Right renal cortex interstitium (tissue), 3 donors: Measurements from ENCODE around the gene FYTTD1. TPM values are rescaled to one million over a fixed set of nuclear protein-coding genes. Genes with fewer than 3 reads are reported as not detected.

Source experiments
- DNase-seq, 3 donors: peaks; one replicate each; pipeline ENCODE4 v3.0.0-alpha.2; 2013; ENCODE audit warnings: low read depth in 3 of 3, low spot score in 2 of 3
- polyA plus RNA-seq, 3 donors: library from polyadenylated mRNA; unstranded; fragments of 120-200 nt; gene quantifications; one replicate each; pipeline ENCODE4 v1.2.1, GENCODE V29; 2013; ENCODE audit not compliant: insufficient read length in 3 of 3

The FYTTD1 gene
- polyA plus RNA-seq, 3 donors = 99.4 to 111 (median 108) TPM

DNA sequence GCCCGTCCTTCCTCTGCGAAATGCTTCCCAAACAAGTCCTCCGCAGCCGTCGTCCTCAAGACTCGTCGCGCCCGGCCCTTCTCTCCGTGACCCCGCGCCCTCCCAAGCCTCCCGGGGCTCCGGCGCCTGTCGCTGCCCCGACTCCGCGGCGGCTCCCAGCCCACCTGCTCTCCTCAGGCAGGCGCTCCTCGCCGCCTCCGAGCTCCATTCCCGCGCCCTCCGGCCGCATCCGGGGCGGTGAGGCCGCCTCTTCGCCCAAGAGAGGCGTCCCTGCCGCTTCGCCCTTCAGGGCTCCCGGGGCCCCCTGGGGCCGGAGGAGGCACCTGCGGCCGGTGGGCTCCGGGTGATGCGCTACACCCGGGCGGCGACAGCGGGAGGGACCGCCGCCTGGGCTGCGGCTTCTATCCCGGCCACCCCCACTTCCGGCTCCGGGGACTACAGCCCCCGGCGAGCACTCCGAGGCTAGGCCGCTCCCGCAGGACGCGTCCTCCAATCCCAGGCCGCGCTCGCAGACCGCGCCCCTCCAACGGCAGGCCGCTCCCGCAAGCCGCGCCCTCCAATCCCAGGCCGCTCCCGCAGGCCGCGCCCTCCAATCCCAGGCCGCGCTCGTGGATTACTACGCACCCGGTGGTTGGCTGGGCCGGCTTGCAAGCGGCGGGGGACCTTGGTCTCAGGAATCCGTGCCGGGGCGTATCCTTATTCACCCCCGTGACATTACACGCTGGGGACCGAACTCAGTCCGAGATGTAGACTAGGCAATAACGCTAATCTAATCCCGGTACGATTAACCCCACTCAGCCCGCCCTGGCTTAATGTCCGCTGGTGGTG, 13.0 kb upstream of the FYTTD1 start, which contains the start of gene RUBCN:
Gene RUBCN (minus strand): TSS at position 414 of the 828 bp plus-strand sequence. CDS start 185 bp downstream, at position 229.
- peak in 2 of 3 donors; percentile 67 to 86 for DNase-seq

DNA sequence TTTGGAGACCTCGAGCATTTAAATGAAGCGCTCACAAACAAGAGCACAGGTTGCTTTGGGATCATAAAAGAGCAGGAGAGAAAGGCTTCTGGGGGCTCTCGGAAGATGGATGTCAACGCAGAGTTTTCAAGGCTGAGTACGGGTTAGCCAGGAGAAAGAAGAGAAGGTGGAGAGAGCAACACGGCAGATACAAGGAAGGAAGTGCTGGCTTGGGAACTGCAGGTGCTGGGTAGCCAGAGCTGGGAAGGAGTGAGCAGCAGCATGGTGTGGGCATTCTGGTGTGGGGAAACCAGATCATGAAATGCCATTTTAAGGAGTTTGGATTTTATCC, 12.4 kb upstream of the FYTTD1 start:
- DNase-seq = peak in 1 of 3 donors; percentile 47

DNA sequence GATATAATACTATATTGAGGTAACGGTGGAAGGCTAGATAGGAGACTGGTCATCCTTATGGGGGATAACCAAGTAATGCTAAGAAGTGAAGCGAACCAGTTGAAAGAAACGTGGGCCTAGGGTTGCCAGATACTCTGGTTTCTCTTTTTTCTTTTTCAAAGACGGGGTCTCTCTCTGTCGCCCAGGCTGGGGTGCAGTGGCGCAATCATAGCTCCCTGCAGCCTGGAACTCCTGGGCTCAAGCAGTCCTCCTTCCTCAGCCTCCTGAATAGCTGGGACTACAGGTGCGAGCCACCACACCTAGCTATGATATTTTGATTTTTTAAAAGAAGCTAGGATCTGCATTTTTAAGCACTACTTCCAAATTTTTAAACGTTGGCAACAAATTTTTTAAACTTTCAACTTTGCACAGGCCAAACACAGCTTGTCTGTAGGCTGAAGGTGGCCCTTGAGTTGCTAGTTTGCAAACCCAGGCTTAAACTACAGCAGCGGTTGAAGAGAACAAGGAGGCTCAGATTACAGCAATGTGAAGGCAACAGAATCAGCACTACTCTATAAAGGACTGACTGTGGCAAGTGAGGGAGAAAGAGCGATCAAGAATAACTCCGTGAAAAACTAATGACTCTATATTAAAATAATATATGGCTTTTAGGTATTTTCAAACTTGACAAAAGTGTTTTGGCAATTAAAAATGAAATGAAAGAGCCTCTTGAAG, 11.8 kb upstream of the FYTTD1 start:
- no peak for DNase-seq

DNA sequence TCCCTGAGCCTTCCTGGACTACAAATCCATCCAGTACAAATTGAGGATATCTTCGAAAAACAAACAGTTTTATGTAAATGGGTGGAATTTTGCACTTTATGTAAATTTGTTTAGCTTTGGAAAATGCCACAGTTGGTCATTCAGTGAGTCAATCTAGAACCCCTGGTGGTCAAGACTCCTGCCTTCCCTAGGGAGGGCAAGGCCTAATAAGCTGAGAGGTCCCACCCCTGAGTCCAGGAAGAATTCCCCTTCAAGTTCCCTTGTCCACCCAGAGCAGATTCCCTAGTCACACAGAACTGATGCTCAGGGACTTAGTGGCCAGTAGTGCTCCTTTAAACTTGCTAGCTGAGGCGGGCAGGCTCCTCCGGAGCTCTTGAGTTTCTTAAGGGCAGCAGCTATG, 6.9 kb upstream of the FYTTD1 start:
- DNase-seq = no peak

DNA sequence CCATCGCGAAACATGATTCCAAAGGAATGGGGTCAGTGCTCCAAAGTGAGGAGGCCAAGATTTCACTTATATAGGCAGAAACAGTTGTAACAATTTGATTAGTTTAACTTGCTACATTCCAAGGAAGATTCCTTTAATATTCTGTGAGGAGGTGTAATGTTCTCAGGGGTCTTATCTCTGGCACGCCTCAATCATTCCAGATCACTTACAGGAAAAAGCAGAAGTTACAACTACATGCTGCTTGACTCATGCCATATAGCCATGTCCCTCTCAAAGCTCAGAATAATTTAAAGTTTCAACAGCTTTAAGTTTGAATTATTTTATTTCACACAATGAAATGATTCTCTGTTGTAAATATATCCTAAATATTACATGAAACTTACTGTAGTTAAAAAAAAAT, 3.5 kb upstream of the FYTTD1 start:
- DNase-seq = no peak

DNA sequence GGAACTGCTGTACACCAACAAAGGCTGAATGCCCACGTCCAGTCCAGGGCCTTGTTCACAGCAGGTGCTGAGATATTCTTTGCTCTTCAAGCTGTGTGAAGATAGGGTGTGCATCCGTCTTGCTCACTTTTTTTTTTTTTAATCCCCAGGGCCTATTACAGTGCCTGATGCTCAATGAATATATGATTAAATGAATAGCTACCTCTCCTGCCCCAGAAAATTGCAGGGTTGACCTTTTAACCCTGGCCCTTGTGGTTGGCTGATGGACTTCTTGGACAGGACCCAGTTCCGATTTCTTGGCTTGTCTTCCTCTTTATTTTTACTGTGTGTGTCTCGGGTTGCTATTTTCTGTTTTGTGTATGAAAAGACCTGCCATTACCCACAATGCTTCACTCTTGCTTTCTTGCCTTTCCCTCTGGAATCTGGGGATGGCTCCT, 2.9 kb upstream of the FYTTD1 start:
- no peak for DNase-seq

DNA sequence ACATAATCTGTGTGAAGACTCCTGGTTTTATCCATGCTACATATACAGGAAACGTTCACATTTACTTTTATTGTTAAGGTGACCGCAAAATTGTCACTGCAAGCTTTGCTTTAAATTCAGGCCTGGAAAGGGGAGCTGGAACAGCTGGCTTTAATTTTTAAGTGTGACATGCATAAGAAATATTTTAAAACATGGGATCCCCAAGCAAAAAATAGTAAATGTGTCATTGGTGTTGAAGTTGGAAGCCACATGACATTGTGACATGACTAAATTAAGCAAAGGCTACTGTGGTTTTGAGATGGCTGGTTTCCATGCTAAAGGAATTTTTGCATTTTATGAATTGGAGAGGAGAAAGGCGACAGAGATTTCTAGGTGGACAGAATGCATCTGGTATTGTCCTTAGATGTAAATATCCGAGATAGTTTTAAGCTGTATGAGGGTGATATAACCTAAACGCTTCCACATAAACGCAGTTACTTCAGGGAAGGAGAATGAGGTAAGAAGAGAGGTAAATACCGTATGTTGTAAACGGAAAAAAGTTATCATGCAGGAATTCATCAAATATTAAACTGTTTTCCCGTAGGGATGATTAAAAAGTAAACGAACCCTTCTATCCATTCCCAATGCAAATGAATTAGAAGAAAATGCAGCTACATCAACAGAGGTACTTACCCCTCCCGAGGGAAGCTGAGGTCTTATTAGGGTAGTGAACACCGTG, 927 bp upstream of the FYTTD1 start:
- DNase-seq = no peak

DNA sequence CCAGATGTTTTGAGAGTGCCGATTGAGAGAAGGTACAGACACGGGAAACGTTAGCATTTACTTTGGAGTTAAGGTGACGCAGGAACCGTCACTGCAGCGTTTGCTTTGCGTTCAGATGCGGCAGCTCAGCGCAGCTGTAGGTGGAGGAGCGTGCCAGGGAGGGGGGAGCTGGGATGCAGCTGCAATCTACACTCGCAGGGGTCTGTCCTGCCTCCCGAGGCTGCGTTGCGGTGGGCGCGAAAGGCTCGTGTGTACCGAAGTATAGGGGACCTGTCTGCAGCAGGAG, 425 bp upstream of the FYTTD1 start:
- DNase-seq = peak in 1 of 3 donors; percentile 50

DNA sequence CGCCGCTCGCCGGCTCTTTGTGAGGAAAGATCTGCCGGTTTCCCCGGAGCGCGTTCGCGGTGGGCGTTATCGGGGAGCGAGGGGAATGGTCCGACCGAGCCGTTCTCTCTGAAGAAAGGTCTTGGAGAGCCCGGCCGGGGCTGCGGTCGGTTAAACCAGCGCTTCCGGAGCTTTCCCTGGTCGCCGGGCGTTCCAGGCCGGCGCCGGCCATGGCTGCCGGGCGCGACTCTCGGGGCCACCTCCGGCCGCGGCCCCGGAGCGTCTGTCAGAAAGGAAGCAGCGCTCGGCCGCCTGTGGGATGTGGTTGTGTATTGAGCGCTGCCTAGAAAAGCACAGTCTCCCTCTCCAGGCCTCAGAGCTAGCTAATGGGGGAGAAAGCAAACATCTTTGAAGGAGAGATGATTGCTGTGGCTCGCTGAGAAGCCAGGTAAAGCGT, 731 bp downstream of the FYTTD1 start:
- DNase-seq = peak; percentile 32 to 54 (median 53)

DNA sequence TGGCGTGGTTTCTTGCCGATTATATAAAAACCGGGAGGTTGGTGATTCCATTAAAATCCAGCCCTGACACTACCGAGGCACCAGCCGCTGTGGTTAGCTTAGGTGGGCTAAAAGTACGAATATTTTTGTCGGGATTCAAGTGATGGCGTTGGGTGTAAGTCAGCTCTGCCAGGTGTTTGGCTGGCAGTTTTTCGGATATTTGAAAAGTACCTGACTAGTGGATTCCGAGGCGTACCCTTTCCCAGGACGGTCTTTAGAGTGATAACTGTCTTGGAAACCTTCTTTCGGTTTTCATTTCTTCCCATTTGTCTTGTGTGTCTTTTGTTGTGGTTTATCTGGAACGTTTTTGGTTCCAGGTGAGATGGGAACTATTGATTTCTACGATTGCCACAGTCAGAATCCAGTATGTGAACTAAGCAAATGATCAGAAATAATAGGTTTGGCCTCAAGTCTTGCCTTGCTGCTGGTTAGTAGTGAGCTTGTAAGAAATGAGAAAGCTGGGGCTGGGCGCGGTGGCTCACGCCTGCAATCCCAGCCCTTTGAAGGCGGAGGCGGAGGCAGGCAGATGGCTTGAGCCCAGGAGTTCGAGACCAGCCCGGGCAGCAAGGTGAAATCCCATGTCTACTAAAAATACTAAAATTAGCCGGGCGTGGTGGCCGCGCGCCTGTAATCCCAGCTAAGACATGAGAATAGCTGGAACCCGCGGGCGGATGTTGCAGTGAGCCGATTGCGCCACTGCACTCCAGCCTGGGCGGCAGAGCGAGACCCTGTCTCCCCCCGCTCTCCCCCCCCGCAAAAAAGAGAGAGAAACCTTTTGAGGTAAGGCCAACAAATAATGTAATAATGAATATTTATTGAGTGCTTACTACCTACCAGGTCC, 1.4 kb downstream of the FYTTD1 start:
- DNase-seq = peak in 2 of 3 donors; percentile 5 to 23

DNA sequence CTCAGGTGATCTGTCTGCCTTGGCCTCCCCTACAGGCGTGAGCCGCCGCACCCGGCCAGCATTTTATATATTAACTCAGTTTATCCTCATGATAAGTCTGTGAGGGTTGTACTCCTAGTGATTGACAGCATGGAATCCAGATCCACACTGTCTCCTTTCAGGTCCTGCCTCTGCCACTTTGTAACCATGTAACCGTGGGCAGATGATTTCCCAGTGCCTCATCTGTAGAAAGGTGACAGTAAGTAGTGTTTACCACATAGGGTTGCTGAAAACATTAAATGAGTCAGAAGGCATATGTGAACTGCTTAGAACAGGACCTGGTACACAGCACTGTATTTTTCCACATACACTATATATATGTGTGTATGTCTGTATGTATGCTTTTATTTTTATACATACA, 2.4 kb downstream of the FYTTD1 start:
- no peak for DNase-seq

DNA sequence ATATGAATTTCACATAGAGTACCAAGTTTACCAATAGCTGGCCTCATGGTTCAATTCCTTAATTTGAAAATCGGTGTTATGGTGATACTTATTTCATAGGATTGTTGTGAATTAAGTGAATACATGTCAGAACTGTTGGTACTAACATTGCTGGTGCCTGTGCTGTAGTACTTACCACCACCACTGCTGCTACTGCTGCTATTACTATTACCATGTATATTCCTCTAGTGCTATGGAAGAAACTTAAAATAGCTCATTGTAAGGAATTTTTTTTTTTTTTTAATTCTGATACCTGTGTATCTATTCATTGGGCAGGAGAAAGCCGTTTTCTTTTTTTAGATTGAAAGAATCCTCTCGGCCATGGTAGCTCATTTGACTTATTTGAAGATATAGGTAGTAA, 3.6 kb downstream of the FYTTD1 start:
- no peak for DNase-seq

DNA sequence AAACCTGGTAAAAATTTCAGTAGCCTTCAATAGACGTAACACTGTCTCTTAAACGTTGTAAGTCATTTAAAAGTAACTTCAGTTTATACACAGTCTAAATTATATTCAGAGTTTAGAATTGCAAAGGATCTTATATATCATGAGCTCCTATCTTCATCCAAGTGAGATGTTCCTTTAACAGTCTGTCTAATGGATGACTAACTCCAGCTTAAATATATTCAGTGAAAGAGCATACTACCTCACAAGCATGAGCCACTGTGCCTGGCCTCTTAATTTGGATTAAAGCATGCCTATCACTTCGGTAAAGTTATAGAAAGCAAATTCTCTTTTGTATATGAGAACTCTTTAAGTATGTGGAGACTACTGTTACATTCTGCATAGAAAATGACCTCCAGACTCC, 7.0 kb downstream of the FYTTD1 start:
- no peak for DNase-seq

DNA sequence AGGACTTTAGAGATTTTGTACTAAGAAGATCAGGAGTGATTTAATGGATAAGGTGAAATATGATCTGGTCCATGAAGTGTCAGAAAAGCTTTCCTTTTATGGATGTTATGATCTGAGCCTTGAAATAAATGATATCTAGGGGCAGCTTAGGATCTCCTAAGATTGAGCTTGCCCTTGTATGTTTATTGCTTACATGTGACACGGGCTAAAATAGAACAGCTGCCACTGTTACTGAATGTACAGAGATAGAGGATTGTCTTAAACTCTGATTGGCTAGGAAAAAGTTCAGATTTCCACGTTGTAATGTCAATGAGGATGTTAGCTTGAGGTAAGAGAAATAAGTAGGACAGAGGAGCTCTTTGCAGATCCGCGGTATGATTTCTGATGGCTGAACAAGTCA, 8.8 kb downstream of the FYTTD1 start:
- DNase-seq = no peak

DNA sequence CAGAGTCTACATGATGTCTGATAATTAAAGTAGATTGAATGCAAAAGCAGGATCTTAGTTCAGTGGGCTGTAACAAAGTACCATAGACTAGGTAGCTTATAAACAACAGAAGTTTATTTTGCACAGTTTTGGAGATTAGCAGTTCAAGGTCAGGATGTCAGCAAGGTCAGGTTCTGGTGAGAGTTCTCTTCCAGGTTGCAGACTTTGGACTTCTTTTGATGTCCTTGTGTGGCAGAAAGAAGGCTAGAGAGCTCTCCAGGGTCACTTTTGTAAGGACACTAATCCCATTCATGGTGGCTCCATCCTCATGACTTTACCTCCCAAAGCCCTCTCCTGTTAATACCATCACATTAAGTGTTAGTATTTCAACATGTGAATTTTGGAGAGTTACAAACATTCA, 12.1 kb downstream of the FYTTD1 start:
- DNase-seq = no peak

DNA sequence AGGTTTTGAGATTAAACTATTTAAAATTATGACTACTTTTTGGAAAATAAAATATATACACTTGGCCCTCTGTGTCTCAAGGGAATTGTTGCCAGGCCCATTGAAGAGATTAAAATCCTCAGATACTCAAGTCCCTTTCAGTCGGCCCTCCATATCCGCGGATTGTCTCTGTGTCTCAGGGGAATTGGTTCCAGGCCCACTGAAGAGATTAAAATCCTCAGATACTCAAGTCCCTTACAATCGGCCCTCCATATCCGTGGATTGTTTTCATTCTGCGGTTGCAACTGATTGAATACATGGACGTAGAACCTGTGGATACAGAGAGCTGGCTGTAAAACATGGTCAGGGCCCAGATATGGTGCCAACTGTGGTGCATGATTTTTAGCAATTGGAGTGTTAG, 25.6 kb downstream of the FYTTD1 start:
- DNase-seq = no peak

DNA sequence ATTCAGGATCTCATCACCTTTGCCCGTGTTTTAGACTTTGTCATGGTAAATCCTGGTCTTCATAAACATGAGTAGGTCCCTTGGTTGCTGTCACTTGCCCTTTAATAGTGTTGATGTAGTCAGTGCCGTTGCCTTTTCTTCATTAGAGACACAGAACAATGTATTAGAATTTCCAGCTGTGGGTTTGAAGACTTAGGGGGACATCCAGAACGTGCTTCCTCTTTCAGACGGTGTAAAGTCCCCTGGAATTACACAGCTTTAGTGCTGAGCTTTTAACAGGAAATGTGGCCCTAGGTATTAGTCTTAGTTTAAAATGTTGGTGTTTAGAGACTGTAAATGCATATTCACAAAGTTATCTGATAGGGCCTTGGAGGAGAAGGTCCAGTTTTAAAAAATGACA, 32.5 kb downstream of the FYTTD1 start:
- no peak for DNase-seq

DNA sequence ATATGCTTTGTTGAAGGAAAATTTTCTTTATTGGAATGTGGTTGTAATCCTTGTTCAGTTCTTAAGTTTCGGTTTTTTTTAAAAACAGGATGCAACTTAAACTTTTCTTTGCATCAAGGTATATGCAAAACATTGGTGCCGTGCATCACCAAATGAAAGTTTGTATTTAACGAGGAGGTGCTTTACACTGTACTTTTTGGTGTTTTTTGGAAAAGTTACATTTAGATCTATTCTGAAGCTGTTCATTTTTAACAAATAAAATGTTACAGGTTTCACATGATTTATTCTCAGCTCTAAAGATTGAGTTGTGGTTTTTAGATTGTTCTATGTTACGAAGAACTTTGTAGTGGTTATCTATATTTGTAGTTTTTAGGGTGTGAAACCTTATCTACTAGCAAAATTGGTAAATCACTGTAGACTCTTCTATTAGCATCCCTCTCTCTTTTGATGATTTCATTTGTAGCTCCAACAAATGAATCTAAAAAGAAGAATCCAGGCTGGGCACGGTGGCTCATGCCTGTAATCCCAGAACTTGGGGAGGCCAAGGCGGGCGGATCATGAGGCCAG, 34.4 kb downstream of the FYTTD1 start:
- DNase-seq = no peak

DNA sequence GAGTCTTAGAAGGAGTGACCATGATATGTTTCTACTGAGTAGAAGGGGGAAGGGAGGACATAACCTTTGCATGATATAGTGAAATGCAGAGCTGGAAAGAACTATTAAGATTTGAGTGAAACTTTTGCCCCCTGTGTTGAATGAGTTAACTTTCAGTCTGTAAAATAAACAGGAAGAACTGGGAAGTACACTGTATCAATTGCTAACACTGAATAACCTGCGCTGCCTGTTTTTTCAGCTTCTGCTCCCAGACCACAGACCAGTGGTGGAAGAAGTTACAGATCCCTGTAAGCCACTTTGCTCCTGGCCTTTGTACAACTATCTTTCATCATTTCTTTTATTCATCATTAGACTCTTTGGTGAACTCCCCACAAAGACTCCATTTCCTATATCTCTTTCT, 37.7 kb downstream of the FYTTD1 start:
- no peak for DNase-seq

DNA sequence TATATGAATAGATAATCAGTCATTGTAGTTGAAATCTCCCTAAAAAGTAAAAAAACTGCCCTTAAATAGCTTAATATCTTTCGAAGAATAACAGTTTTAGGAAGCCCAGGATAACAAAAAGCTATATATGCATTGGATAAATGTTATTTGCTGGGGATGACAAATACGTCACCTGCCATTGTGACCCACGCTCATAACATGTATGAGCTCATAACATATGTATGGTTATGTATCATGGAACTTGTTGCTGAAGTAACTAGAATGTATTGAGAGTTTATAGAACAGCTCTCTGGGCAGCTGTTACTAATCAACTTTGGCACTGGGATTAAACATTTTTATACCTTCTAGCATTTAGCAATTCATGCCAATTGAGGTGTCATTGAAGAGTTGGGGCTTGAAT, 39.6 kb downstream of the FYTTD1 start:
- no peak for DNase-seq
